ENCODE measurements around the gene CTDSP1. TPM values are rescaled to one million over a fixed set of nuclear protein-coding genes. Genes with fewer than 3 reads are reported as not detected.

Gene CTDSP1
- total RNA-seq, 4 donors from 2014 or later, result 74.7 to 163 (median 96.3) TPM

DNA sequence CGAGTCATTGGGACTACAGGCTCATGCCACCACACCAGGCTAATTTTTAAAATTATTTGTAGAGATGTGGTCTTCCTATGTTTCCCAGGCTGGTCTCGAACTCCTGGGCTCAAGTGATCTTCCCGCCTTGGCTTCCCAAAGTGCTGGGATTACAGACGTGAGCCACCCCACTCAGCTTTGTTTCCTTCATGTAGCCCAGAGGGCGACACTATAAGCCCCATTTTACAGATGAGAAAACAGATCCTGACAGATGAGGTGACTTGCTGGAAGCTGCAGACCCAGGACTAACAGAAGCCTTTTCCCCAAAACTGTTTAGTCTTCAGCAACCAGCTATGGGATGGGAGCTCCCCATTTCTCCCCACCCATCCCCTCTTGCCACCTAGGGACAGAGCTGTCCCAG lies 7.2 kb upstream of the CTDSP1 start:
- TF ChIP-seq CTCF (IDR thresholded peaks at IDR 0.05; ENCODE audit: low read depth), result no peak

GRCh38 chr2:218392891-218393462 lies 6.7 kb upstream of the CTDSP1 start:
- no peak for TF ChIP-seq CTCF (IDR thresholded peaks at IDR 0.05; ENCODE audit: low read depth)

- TF ChIP-seq CTCF (IDR thresholded peaks at IDR 0.05; ENCODE audit: low read depth), result no peak
These were observed 5.8 kb upstream of the CTDSP1 start for GRCh38 chr2:218393750-218394290.

- no peak for TF ChIP-seq CTCF (IDR thresholded peaks at IDR 0.05; ENCODE audit: low read depth)
These were observed 5.2 kb upstream of the CTDSP1 start for GRCh38 chr2:218394298-218395089.

DNA sequence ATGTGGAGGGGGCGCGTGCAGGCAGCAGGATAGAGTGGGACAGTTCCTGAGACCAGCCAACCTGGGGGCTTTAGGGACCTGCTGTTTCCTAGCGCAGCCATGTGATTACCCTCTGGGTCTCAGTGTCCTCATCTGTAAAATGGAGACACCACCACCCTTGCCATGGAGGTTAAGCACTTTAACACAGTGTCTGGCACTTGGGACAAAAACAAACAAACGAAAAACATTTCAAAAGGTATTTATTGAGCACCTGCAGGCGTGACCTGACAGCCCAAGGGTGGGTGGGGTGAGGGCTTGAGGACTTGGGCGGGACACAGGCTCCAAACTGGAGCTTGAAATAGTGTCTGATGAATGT lies 4.6 kb upstream of the CTDSP1 start:
- no peak for TF ChIP-seq CTCF (IDR thresholded peaks at IDR 0.05; ENCODE audit: low read depth)

DNA sequence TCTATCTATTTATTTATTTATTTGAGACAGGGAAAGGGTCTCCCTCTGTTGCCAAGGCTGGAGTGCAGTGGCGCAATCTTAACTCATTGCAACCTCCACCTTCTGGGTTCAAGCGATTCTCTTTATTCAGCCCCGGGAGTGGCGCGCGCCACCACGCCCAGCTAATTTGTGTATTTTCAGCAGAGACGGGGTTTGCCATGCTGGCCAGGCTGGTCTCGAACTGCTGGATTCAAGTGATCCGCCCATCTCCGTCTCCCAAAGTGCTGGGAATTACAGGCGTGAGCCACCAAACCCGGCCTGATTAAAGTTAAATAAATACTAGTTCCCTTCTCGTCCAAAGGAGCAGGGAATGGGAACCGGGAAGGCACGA lies 4.2 kb upstream of the CTDSP1 start:
- no peak for TF ChIP-seq CTCF (IDR thresholded peaks at IDR 0.05; ENCODE audit: low read depth)

DNA sequence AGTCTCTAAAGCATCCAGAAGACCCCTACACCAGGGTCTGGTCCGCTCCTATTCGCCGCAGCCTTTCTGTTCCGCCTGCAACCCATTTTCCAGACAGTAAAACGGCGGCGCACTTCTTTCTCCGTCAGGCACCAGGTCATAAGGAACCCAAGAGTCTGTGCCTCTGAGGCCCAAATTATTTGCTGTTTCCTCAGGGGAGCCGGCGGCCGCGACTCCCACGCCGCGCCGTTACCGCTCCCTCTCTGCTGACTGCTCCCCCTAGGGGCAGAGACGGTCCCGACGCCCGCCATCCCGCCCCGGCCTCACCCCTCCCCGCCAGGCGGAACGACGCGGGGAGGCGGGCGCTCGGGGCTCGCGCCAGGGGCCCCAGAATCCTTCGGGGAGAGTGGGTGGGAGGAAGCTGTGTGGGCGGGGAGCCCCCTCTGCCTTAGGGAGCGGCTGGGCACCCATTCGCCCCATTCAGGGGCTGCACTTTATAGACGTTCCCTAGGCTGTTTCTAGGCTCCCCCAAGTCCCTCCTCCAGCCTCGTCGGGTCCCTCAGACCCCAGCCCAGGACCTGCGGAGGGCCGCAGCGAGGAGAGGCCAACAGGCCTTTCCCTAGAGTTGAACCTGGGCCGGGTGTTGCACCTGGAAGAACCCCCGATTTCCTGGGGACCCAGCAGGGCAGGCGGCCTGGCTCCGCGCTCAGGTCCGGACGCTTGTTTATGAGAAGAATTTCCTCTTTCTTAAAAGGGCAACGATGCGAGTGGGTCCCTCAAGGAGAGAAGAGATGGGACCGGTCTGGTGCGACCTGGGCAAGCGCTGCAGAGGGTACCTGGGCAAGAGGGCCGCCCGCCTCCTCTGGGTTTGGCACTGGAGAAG lies 3.6 kb upstream of the CTDSP1 start:
- no peak for TF ChIP-seq CTCF (IDR thresholded peaks at IDR 0.05; ENCODE audit: low read depth)
